Peyer's patch (tissue), 4 donors: ENCODE results near the gene GTSE1.

ENCODE experiments used
- CTCF ChIP-seq, 6 experiments: fragments of 450-650 bp in 4 of 6; fragments of 200-600 bp in 2 of 6; sonication (generic) in 1 of 6; IDR thresholded peaks; one replicate each; pipeline ENCODE4 v1.5.1; 2017 to 2019; ENCODE audit warnings: antibody characterized with exemption in 6 of 6, mild to moderate bottlenecking in 3 of 6, moderate library complexity in 1 of 6
- POLR2A ChIP-seq, 2 donors: fragments of 450-650 bp; IDR thresholded peaks; one replicate each; pipeline ENCODE4 v1.5.1; 2017; ENCODE audit warnings: antibody characterized with exemption in 2 of 2, mild to moderate bottlenecking in 2 of 2, moderate library complexity in 2 of 2

GRCh38 chr22:46372686-46373085 is 76.0 kb downstream of the GTSE1 start:
- TF ChIP-seq POLR2A (IDR thresholded peaks at IDR 0.05) (no peak), CTCF (IDR thresholded peaks at IDR 0.05) (no peak)
